ENCODE results near the gene POTEF. TPM values are rescaled to one million over a fixed set of nuclear protein-coding genes. Genes with fewer than 3 reads are reported as not detected.
"Not testable (repeated sequence)": the region's sequence is repeated elsewhere in the genome, so short reads cannot be mapped to it uniquely, and the experiment has no call there.

Gene POTEF
- total RNA-seq, 1 donor from 2014 or later = not detected

DNA sequence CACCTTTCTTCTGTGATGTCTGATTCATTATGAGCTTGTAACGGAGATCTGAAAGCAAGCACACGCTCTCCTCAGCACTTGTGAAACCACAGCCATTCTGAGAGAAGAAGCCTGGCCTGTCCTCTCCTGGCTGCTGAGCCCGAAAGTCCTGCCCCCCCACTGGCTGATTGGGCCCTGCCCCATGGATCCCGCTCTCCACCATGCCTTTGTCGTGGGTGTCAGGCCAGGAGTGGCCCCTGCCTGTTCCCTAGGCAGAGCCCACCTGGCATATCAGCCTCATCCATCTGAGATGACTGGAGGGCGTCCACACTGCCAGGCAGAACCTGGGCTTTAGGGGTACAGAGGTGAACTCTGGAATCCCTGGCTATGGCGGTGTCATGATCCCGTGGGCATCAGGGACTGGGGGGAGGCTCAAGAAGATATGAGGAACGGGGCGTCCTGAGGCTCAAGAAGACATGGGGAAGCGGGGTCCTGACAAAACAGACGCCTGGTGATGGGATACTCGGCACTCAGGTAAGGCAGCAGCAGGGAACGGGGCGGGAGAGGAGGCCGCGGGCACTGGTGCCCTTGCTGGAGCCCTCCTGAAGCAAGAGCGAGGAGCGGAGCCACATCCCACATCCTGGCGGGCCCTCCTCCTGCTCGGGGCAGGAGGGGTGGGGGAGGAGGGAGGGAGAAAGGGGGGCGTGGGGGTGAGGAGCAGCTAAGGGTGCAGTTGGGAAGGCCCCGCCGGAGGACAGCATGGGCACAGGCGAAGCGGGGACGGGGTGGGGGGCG, 14.4 kb upstream of the POTEF start:
- not testable (repeated sequence) for H3K27me3 ChIP-seq (ENCODE audit: control insufficient read depth, insufficient read depth, low read length); H3K36me3 ChIP-seq (ENCODE audit: control insufficient read depth, insufficient read depth, low read length); FAIRE-seq; DNase-seq (ENCODE audit: low read depth); H3K4me3 ChIP-seq (ENCODE audit: low read depth, low read length)

DNA sequence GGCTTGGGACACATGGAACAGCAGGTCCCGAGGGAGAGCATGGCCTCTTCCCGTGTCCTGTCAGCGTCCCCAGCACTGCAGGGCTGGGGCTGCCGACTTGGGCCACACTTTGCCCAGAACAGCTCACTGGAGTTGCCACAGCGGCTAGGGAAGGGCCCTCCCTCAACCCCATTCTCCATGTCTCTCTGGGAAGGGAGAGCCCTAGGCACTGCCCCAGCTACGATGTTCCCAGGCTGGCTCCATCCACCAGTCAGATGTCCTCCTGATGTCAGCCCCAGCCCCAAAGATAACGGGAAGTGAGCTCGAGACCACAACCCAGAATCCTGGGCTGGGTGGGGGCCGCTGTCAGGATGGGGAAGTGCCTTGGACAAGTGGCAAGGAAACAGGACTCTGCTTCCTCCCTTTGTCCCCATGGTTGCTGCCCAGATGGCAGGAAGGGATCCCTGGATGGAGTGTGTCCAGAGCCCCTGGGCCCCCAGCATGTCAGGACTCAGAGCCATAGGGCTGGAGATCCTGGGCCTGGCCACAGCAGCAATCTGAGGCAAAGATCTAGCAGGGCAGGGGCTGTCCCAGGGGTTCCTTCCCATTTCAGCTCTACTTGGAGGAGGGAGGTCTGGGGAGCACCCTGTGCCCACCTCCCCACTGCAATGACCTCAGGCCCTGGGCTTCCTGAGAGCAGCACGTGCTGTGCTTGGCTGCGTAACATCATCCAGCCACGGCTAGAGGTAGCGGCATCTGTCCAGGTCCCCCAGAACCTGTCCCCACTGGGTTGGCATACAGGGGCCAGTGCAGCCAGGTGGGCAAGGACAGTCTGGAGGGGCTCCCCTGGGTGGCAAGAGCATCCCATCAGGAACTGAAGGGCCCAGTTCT, 13.6 kb upstream of the POTEF start:
- H3K36me3 ChIP-seq (ENCODE audit: control insufficient read depth, insufficient read depth, low read length); DNase-seq (ENCODE audit: low read depth); H3K27me3 ChIP-seq (ENCODE audit: control insufficient read depth, insufficient read depth, low read length); H3K4me3 ChIP-seq (ENCODE audit: low read depth, low read length): not testable (repeated sequence)
- peak; percentile 43 for FAIRE-seq

DNA sequence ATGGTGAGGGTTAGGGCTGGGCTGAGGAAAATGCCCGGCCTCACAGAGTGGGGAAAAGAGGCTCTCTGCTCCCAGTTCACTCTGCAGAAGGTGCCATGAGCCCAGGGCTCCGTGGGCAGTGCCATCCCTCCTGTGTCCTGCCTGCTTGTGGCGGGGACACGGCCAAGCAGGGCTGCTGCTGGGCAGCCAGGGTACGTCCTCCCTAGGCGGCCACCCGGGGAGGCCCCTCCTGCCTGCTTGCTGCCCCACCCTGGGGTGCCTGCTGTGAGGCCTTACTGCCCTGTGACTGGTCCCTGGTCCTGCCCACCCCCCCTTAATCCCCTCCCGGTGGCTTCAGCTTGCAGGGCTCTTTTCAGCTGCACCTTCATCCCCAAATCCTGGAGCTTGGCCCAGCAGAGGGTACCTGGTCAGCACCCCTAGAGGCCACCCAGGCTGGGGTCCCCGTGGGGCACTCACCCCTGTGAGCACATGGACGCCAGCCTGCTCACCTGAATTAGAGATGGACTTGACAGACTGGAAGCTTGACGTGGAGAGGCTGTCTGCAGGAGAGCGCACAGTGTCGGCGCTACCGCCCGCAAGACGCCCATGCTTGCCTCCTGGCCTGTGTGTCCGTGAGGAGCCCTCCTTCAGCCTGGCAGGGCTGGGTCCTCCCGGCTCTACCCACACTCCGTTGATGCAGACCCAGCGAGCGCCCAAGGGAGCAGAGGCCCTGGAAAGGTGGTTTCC, 12.8 kb upstream of the POTEF start:
- not testable (repeated sequence) for H3K4me3 ChIP-seq (ENCODE audit: low read depth, low read length); DNase-seq (ENCODE audit: low read depth); H3K36me3 ChIP-seq (ENCODE audit: control insufficient read depth, insufficient read depth, low read length); H3K27me3 ChIP-seq (ENCODE audit: control insufficient read depth, insufficient read depth, low read length)
- peak; percentile 36 for FAIRE-seq

DNA sequence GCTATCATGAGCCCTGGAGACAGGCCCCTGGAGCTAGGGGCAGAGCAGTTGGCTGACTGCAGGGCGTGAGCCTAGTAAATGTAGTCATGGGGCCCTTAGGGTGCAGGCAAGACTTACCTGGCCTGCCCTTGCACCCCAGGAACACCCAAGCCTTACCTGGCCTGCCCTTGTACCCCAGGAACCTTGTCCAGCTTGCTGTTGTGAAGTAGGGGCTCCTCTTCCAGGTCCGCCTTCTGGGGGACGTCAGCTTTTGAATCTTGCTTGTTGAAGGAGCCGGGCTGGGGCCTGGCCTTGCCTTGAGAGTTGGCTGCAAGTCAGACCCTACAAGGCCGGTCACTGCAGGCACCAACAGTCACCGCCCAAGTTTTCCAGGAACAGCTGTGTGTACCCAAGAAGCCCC, 12.0 kb upstream of the POTEF start:
- peak; percentile 97 for FAIRE-seq
- not testable (repeated sequence) for H3K4me3 ChIP-seq (ENCODE audit: low read depth, low read length); H3K27me3 ChIP-seq (ENCODE audit: control insufficient read depth, insufficient read depth, low read length); DNase-seq (ENCODE audit: low read depth); H3K36me3 ChIP-seq (ENCODE audit: control insufficient read depth, insufficient read depth, low read length)

DNA sequence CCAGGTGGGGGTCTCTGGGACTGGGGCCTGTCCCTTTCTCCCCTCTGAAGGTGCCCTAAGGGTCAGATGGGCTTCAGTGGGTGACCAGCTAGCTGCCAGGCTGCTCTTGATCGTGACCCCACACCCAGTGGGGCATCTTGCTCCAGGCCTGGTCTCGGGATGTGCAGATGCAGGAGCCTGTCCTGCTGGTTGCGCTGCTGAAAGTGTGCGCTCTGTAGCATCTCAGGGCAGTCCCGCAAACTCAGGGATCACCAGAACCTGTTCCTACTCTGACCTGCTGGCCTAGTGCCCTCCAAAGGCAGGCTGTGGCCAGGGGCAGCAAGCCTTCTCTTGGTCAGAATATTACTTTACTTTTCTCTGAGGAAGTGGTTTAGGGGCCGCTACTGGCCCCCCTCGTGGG, 11.5 kb upstream of the POTEF start:
- FAIRE-seq; H3K4me3 ChIP-seq (ENCODE audit: low read depth, low read length); DNase-seq (ENCODE audit: low read depth); H3K27me3 ChIP-seq (ENCODE audit: control insufficient read depth, insufficient read depth, low read length); H3K36me3 ChIP-seq (ENCODE audit: control insufficient read depth, insufficient read depth, low read length): not testable (repeated sequence)

DNA sequence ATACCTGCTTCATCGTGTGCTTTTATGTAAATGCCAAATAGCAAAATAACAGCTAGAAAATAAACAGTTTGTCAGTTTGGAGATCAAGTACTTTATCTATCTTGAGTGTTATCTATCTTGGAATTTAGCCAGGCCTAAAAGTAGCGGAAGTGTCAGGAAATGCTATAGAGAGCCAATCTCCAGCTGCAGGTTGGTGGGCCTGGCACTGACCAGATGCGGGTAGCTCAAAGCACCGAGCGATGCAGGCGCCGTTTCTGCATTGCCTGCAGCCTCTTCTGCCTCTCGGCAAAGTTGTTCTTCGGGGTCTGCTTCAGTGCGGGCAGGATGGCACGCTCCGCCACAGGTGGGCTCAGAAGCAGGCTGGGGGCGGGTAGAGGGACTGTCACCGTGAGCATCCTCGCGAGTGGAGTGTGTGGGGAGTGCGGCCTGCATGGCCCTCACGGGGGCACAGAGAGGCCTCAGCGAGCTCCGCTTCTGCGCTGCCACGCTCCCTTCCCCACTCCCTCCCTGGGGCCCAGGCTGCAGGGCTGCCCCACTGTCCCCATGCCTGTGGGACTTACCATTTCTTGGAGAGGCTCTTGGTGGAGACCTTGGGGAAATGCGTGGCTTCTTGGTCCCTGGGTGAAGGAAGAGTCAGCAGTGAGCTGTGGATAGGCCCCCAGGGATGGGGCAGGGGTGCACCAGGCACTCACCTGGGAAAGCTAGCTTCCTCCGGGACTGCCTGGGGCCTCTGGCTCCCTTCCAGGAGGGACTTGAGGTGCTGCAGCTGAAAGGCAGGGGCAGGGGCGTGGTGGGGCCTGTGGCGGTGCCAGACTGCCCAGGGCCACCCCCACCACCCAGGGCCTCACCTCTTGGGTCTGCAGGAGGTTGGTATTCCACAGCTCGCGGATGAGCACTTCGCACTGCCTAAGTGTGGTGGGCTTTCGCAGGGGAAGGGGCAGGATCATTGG, 10.6 kb upstream of the POTEF start:
- H3K4me3 ChIP-seq (ENCODE audit: low read depth, low read length); DNase-seq (ENCODE audit: low read depth); H3K27me3 ChIP-seq (ENCODE audit: control insufficient read depth, insufficient read depth, low read length); FAIRE-seq; H3K36me3 ChIP-seq (ENCODE audit: control insufficient read depth, insufficient read depth, low read length): not testable (repeated sequence)

DNA sequence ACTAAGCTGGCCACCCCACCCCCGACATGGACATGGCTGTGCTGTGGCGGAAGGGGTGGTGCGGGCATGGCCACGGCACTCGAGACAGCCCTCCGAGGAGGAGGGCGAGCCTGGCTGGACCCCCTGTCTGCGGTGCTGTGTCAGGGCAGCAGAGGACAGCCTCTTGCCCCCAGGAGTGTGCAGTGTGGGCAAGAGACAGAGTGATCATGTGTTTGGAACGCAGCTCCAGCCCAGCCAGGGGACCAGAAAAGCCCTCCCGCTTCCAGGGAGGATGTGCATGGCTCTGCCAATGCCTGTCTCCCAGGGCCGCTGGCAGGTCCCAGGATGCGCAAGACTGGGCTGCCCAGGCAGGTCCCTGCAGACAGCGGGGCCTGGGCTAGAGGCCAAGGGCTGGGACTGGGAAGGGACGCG, 9.8 kb upstream of the POTEF start:
- peak; percentile 89 for FAIRE-seq

DNA sequence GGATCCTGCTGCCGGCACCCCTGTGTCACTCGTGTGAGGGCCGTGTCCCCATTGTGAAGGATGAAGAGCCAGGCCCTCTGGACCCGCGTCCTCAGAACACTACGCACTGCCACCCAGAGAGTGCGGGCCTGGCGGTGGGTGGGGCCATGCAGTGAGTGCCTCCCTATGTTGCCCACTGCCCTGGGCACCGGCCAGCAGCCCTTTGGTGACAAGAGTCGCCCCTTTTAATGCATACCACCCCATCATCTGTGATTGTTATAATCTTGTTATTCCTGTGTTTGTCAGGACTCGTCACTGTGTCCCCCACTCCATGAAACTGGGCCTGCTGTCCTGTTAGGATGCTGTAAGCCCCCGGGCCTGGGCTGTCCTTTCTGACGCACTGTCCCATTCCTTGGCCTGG, 9.3 kb upstream of the POTEF start:
- H3K4me3 ChIP-seq (ENCODE audit: low read depth, low read length); H3K36me3 ChIP-seq (ENCODE audit: control insufficient read depth, insufficient read depth, low read length); FAIRE-seq; DNase-seq (ENCODE audit: low read depth); H3K27me3 ChIP-seq (ENCODE audit: control insufficient read depth, insufficient read depth, low read length): not testable (repeated sequence)

More for the DNA sequence above, 9.8 kb upstream of the POTEF start:
- H3K4me3 ChIP-seq (ENCODE audit: low read depth, low read length); H3K27me3 ChIP-seq (ENCODE audit: control insufficient read depth, insufficient read depth, low read length); H3K36me3 ChIP-seq (ENCODE audit: control insufficient read depth, insufficient read depth, low read length): not testable (repeated sequence)
- peak; percentile 10 for DNase-seq (ENCODE audit: low read depth)

DNA sequence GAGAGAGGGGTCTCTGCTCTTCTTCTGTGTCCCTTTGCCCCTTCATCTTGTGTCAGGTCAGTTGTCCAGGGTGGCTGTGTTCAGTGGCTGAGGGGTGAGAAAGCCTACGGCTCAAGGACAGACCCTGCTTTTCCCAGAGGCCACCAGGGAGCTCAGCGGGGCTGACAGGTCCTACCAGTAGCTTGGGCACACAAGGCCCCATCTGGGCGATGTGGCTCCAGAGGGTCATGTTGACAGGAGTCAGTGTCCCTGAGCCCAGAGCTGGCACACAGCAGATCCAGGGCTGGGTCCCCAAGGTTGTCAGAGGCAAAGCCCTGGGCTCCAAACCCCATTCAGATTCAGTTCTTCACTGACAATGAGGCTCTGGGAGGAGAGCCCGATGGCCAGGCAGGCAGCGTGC, 8.1 kb upstream of the POTEF start:
- H3K36me3 ChIP-seq (ENCODE audit: control insufficient read depth, insufficient read depth, low read length); FAIRE-seq; H3K27me3 ChIP-seq (ENCODE audit: control insufficient read depth, insufficient read depth, low read length); DNase-seq (ENCODE audit: low read depth); H3K4me3 ChIP-seq (ENCODE audit: low read depth, low read length): not testable (repeated sequence)

DNA sequence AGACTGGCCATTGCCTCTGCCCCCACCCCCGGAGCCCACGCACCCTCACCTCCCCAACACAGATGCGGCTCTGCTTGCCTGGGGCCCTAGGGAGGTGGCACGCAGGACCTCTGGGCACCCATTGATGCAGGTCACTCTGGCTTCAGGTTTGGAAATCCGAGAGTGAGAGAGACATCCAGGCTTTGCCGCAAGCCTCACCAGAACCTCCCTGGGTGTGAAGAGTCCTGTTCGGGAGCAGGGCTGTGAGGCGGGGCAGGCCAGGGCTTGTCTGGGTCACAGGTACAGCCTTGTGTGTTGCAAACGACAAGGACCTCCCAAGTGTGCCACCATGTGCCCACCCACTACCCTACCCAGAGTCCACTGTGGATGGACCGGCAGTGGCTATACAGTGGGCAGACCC, 7.5 kb upstream of the POTEF start:
- not testable (repeated sequence) for FAIRE-seq; H3K27me3 ChIP-seq (ENCODE audit: control insufficient read depth, insufficient read depth, low read length); H3K36me3 ChIP-seq (ENCODE audit: control insufficient read depth, insufficient read depth, low read length); DNase-seq (ENCODE audit: low read depth); H3K4me3 ChIP-seq (ENCODE audit: low read depth, low read length)

Measured in bronchial epithelial cell (primary cell).